Measurements from ENCODE around the gene ADD3. TPM values are rescaled to one million over a fixed set of nuclear protein-coding genes. Genes with fewer than 3 reads are reported as not detected.

Gene ADD3
- total RNA-seq, 2 donors from 2014 or later: 127 to 131 TPM

DNA sequence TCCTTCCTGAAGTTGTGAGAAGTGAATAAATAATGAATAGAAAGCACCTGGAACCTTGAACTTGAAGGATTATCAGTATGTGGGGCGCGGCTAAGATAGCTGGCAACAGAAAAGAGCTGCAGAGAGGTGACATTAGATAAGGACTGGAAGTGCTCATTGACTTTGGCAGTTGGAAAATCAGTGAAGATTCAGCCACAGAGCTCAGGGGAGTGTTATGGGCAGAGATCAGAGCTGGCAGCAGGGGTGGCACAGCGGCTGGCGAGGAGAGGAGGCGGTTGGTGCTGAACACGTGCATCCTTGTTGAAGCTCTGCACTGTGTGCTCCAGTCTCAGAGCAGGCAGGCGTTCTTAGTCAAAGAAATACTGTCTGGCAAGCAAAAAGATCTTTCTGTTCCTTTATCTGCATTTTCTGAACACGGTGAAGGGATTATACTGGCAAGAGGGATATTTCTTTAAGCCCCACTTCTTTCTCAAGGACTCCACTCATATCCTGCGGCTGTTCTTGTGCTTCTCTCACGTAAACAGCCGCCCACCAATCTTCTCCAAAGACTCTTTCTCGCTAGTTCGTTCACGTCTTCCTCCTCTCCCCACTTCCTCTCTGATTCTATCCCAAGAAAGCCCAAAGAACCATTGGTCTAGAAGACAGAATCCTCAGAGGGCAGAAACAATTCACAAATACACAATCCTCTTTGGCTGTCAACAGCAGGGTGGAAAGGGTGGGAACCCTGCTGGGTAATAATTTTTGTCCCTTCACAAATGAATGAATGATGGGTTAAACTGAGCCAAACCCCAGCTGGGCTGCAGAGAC lies 38.6 kb upstream of the ADD3 start:
- Histone ChIP-seq H3K27ac (peak overlapping the region; percentile 45), H3K9me3 (no peaks in the 10 kb centered on the region)

DNA sequence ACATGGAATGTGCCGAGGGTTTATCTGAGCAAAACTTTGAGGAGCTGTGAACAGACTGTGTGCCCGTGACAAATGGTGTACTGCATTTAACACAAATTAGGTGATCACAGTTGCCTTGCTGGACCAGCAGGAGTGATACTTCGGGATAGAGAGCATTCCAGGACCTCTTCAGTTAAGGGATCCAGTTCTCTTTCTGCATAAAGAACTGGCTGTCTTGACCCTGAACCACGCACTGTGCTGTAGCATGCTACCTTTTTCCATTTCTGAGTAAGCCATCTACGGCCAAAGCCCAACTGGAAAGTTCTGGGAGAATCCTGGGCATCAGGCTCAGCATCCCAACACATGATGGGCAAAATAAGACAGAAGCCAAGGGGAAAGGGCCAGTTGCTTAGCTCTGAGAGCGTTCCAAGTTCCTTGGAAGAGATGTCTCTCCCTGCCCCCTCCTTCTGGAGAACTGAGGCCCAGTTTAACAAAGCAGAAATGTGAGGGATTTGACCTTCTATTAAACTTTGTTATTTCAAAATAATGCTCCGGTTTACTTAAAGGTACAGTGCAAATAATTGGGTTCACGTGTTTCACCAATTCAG lies 37.9 kb upstream of the ADD3 start:
- no peaks in the 10 kb centered on the region for H3K9me3 ChIP-seq
- intact Hi-C loops (cut with DNase I): no loop called here
- no peaks in the 10 kb centered on the region for H3K27me3 ChIP-seq
- no peak overlapping the region for H3K9ac ChIP-seq (ENCODE audit: low read depth in 2 of 2, low read length in 2 of 2)
- peak overlapping the region; percentile 45 for H3K27ac ChIP-seq
- no peak for DNase-seq
- H3K4me1 ChIP-seq: peaks cover 4% of the 10 kb centered on the region
- H3K4me3 ChIP-seq: no peak overlapping the region
- TF ChIP-seq, protein P1, sequence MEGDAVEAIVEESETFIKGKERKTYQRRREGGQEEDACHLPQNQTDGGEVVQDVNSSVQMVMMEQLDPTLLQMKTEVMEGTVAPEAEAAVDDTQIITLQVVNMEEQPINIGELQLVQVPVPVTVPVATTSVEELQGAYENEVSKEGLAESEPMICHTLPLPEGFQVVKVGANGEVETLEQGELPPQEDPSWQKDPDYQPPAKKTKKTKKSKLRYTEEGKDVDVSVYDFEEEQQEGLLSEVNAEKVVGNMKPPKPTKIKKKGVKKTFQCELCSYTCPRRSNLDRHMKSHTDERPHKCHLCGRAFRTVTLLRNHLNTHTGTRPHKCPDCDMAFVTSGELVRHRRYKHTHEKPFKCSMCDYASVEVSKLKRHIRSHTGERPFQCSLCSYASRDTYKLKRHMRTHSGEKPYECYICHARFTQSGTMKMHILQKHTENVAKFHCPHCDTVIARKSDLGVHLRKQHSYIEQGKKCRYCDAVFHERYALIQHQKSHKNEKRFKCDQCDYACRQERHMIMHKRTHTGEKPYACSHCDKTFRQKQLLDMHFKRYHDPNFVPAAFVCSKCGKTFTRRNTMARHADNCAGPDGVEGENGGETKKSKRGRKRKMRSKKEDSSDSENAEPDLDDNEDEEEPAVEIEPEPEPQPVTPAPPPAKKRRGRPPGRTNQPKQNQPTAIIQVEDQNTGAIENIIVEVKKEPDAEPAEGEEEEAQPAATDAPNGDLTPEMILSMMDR (IDR thresholded peaks at IDR 0.05): no peak
- no peaks in the 10 kb centered on the region for H3K36me3 ChIP-seq

More for the DNA sequence above, 38.6 kb upstream of the ADD3 start:
- Histone ChIP-seq H3K9ac (ENCODE audit: low read depth in 2 of 2, low read length in 2 of 2) (peak overlapping the region in 1 of 2 donors; percentile 62), H3K27me3 (no peaks in the 10 kb centered on the region), H3K4me3 (no peak overlapping the region), H3K4me1 (peaks cover 4% of the 10 kb centered on the region), H3K36me3 (no peaks in the 10 kb centered on the region)
- DNase-seq: peak; percentile 75
- TF ChIP-seq, protein P1 (IDR thresholded peaks at IDR 0.05): no peak
- intact Hi-C loops (cut with DNase I): no loop called here

DNA sequence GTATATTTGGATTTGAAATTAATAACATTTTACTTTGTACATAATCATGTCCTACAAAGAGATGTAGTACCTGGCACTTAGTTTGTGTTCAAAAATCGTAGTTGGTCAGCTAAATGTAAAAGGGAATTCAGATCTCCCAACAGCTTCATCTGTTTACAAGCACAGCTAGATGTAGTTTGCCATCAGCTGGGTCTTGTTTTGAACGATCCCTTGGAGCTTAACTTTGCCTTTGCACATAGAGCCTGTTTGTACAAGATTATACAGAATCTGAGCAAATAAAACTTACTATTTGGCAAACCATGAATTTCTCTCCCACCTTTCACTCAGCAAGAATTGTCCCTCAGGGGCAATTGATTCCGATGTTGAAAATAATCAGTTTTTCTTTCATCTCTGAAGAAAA lies 36.1 kb upstream of the ADD3 start:
- Histone ChIP-seq H3K9me3 (no peaks in the 10 kb centered on the region), H3K4me1 (peaks cover 4% of the 10 kb centered on the region), H3K27me3 (no peaks in the 10 kb centered on the region), H3K36me3 (no peaks in the 10 kb centered on the region), H3K9ac (ENCODE audit: low read depth in 2 of 2, low read length in 2 of 2) (no peak overlapping the region), H3K27ac (no peak overlapping the region), H3K4me3 (no peak overlapping the region)
- intact Hi-C loops (cut with DNase I): no loop called here
- TF ChIP-seq, protein P1 (IDR thresholded peaks at IDR 0.05): no peak
- DNase-seq: no peak

DNA sequence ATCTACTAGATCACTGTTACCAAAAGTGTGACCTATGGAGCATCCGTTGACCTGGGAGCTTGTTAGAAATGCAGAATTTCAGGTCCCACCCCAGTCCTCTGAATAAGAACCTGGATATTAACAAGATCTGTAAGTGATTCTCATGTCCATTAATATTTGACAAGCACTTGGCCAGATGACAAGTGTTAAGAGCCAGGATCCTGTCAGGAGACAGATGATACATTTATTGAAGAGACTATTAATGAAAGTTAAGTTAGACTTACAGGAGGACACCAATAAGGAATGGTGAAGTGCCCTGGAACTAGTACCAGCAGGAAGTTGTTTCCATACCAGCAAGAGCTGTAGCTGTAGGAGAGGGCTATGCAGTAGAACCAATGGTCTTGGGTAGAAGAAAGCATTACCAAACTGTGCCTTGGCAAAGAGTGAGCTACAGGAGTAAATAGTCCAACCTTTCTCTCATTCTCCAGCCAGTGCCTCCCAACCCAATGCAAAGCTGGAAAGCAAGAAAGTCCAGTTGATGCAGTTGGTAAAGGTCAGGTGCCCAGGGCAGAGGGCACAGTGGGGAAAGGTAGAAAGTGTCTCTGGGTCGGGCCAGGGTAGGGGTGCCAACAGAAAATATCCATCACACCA lies 35.3 kb upstream of the ADD3 start:
- no peak overlapping the region for H3K27ac ChIP-seq

DNA sequence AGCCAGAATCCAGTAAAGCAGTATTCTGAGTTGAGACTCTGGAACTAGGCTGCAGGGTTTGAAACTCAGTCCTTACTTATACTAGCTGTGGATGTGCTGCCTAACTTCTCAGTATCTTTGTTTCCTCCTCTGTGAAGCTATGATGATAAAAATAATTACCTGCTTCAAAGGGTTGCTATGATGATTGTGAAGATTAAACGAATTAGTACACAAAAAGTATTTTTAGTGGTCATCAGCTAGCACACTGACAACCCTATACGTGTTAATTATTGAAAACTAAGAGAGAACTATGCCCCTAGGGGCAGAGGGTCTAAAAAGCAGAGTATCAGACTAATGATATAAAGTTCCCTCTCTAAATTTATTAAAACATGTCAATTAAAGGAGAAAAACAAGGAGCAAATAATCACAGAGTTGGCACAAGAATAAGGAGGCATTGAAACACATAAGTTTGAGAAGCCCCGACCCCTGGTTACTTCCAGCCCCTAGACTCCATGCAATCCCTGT lies 34.4 kb upstream of the ADD3 start:
- TF ChIP-seq, protein P1 (IDR thresholded peaks at IDR 0.05): no peak
- Histone ChIP-seq H3K4me1 (peaks cover 4% of the 10 kb centered on the region), H3K9ac (ENCODE audit: low read depth in 2 of 2, low read length in 2 of 2) (no peak overlapping the region), H3K27ac (no peak overlapping the region), H3K27me3 (no peaks in the 10 kb centered on the region), H3K9me3 (no peaks in the 10 kb centered on the region), H3K36me3 (no peaks in the 10 kb centered on the region), H3K4me3 (no peak overlapping the region)
- DNase-seq: no peak
- intact Hi-C loops (cut with DNase I): no loop called here

More for the DNA sequence above, 35.3 kb upstream of the ADD3 start:
- TF ChIP-seq, protein P1 (IDR thresholded peaks at IDR 0.05): no peak
- Histone ChIP-seq H3K9me3 (no peaks in the 10 kb centered on the region), H3K36me3 (no peaks in the 10 kb centered on the region), H3K4me3 (no peak overlapping the region), H3K9ac (ENCODE audit: low read depth in 2 of 2, low read length in 2 of 2) (no peak overlapping the region), H3K4me1 (peaks cover 4% of the 10 kb centered on the region), H3K27me3 (no peaks in the 10 kb centered on the region)
- intact Hi-C loops (cut with DNase I): no loop called here
- no peak for DNase-seq

Data from colonic mucosa (tissue), 4 donors.